GM23338 (cell line): ENCODE measurements around the gene LRRC8E. TPM values are rescaled to one million over a fixed set of nuclear protein-coding genes. Genes with fewer than 3 reads are reported as not detected.
"Not testable (repeated sequence)": the region's sequence is repeated elsewhere in the genome, so short reads cannot be mapped to it uniquely, and the experiment has no call there.

ENCODE experiments used
- ATAC-seq: fragments of 200-7000 bp; cut with Tn5 transposase; 3 replicates; pipeline ENCODE4 v1.9.1; 2020
- DNase-seq: peaks from one replicate; pipeline ENCODE4 v3.0.0-alpha.2; 2015; ENCODE audit warnings: low spot score
- H2AFZ ChIP-seq: fragments of 200-600 bp; sonication (generic); 2 replicates; pipeline ENCODE4 v1.8.0; 2016; ENCODE audit warnings: antibody characterized with exemption, mild to moderate bottlenecking, moderate library complexity
- H3F3A ChIP-seq: fragments of 200-600 bp; sonication (generic); replicated peaks from 2 replicates; pipeline ENCODE4 v1.8.0; 2017; ENCODE audit warnings: antibody characterized with exemption, mixed run types, low read depth
- H3K27ac ChIP-seq: fragments of 200-600 bp; sonication (generic); 2 replicates; pipeline ENCODE4 v1.6.1; 2016; ENCODE audit warnings: low read depth
- H3K27me3 ChIP-seq: fragments of 200-600 bp; sonication (generic); 2 replicates; pipeline ENCODE4 v1.8.0; 2016; ENCODE audit warnings: mild to moderate bottlenecking, mixed run types, moderate library complexity; ENCODE audit not compliant: insufficient read depth
- H3K36me3 ChIP-seq: fragments of 200-600 bp; sonication (generic); 2 replicates; pipeline ENCODE4 v1.8.0; 2016; ENCODE audit warnings: mild to moderate bottlenecking; ENCODE audit not compliant: insufficient read depth
- H3K4me1 ChIP-seq: fragments of 200-600 bp; sonication (generic); 2 replicates; pipeline ENCODE4 v1.8.0; 2016; ENCODE audit warnings: mild to moderate bottlenecking, moderate library complexity; ENCODE audit not compliant: insufficient read depth
- H3K4me2 ChIP-seq: fragments of 200-600 bp; sonication (generic); 2 replicates; pipeline ENCODE4 v1.7.1; 2017; ENCODE audit warnings: mixed run types
- H3K4me3 ChIP-seq: fragments of 200-600 bp; sonication (generic); 2 replicates; pipeline ENCODE4 v1.6.1; 2016; ENCODE audit warnings: mixed run types
- H3K79me2 ChIP-seq: fragments of 200-600 bp; sonication (generic); replicated peaks from 2 replicates; pipeline ENCODE4 v1.8.0; 2017; ENCODE audit warnings: mild to moderate bottlenecking; ENCODE audit not compliant: insufficient read depth
- H3K9me2 ChIP-seq: fragments of 200-600 bp; sonication (generic); 2 replicates; pipeline ENCODE4 v1.8.0; 2017; ENCODE audit not compliant: insufficient read depth
- H4K20me1 ChIP-seq: fragments of 200-600 bp; sonication (generic); replicated peaks from 2 replicates; pipeline ENCODE4 v1.8.0; 2017; ENCODE audit warnings: mild to moderate bottlenecking; ENCODE audit not compliant: insufficient read depth
- H3K27ac Mint-ChIP-seq: 2 replicates; pipeline ENCODE4 v1.8.0; 2020; ENCODE audit warnings: inconsistent platforms, mild to moderate bottlenecking, moderate library complexity, mixed read lengths
- H3K27me3 Mint-ChIP-seq: 3 replicates; pipeline ENCODE4 v1.8.0; 2022; ENCODE audit warnings: low read depth, mild to moderate bottlenecking, moderate library complexity, mixed read lengths, inconsistent platforms; ENCODE audit not compliant: insufficient read depth, poor library complexity
- H3K36me3 Mint-ChIP-seq: 3 replicates; pipeline ENCODE4 v1.8.0; 2021; ENCODE audit warnings: low read depth, mild to moderate bottlenecking, inconsistent platforms, moderate library complexity, mixed read lengths
- H3K4me1 Mint-ChIP-seq: 3 replicates; pipeline ENCODE4 v1.8.0; 2020; ENCODE audit warnings: mild to moderate bottlenecking, inconsistent platforms, mixed read lengths
- H3K4me3 Mint-ChIP-seq: 3 replicates; pipeline ENCODE4 v1.8.0; 2021; ENCODE audit warnings: moderate library complexity, mild to moderate bottlenecking, inconsistent platforms, mixed read lengths
- H3K9me3 Mint-ChIP-seq: 3 replicates; pipeline ENCODE4 v1.8.0; 2020; ENCODE audit warnings: moderate library complexity, mild to moderate bottlenecking, inconsistent platforms, mixed read lengths
- CTCF ChIP-seq, 2 experiments: fragments of 200-600 bp in 1 of 2; sonication (generic) in 1 of 2; conservative IDR thresholded peaks; 2 replicates each; pipeline versions ENCODE4 v1.5.1 to v1.6.1; 2016 to 2017; ENCODE audit warnings: antibody characterized with exemption in 2 of 2, low read depth in 2 of 2, mild to moderate bottlenecking in 2 of 2, moderate library complexity in 1 of 2
- JUNB ChIP-seq: IDR thresholded peaks from one replicate; pipeline ENCODE4 v1.6.1; 2016; ENCODE audit warnings: antibody characterized with exemption; ENCODE audit not compliant: unreplicated experiment
- NANOG ChIP-seq: IDR thresholded peaks from 2 replicates; pipeline ENCODE4 v1.6.1; 2016; ENCODE audit warnings: antibody characterized with exemption, borderline replicate concordance
- STAT1 ChIP-seq: IDR thresholded peaks from one replicate; pipeline ENCODE4 v1.6.1; 2016; ENCODE audit warnings: antibody characterized with exemption; ENCODE audit not compliant: unreplicated experiment
- ZNF114 ChIP-seq: fragments of 250-450 bp; sonication (Bioruptor Pico); IDR thresholded peaks from 2 replicates; pipeline ENCODE4 v1.5.0; 2020; ENCODE audit warnings: mild to moderate bottlenecking, moderate library complexity
- ZNF331 ChIP-seq: fragments of 250-450 bp; sonication (Bioruptor Pico); IDR thresholded peaks from 2 replicates; pipeline ENCODE4 v1.5.0; 2020; ENCODE audit warnings: low read depth, mild to moderate bottlenecking, moderate library complexity
- ZNF462 ChIP-seq: fragments of 250-450 bp; sonication (Bioruptor Pico); IDR thresholded peaks from 2 replicates; pipeline ENCODE4 v1.5.0; 2020; ENCODE audit warnings: mild to moderate bottlenecking, moderate library complexity
- polyA plus RNA-seq: library from polyadenylated mRNA; unstranded; fragments of >200 nt; fragmentation: Nextera tagmentation; extraction: Ambion mirVana; gene quantifications from 2 replicates; pipeline ENCODE4 v1.2.1, GENCODE V29; 2016
- total RNA-seq: library from RNA; depleted of rRNA; stranded (reverse); fragments of >200 nt; shearing (Covaris generic); gene quantifications from 2 replicates; pipeline ENCODE4 v1.2.3, GENCODE V29; 2014

The LRRC8E gene
- total and polyA plus RNA-seq, 2 experiments from 2014 or later: 0.29 to 4.8 TPM

- Histone ChIP-seq H3K27ac (peak overlapping the region; percentile 83; the same call in 1 of the 2 replicates), H3K9me2 (no peaks in the 10 kb centered on the region), H3K79me2 (no peaks in the 10 kb centered on the region), H3K4me3 (no peak overlapping the region), H2AFZ (no peak overlapping the region), H3F3A (peaks cover 31% of the 10 kb centered on the region), H3K27me3 (no peaks in the 10 kb centered on the region), H3K4me1 (peaks cover 4% of the 10 kb centered on the region; the same call in 1 of the 2 replicates), H3K4me2 (no peak overlapping the region), H4K20me1 (peaks cover 6% of the 10 kb centered on the region; the same call in 1 of the 2 replicates), H3K36me3 (peaks cover 10% of the 10 kb centered on the region; the same call in 1 of the 2 replicates)
- ATAC-seq (peak; percentile 57), DNase-seq (peak; percentile 89)
- Mint-ChIP-seq H3K9me3 (no peaks in the 10 kb centered on the region), H3K36me3 (peaks cover 48% of the 10 kb centered on the region), H3K4me3 (no peak overlapping the region; the same call in 2 of the 3 replicates), H3K4me1 (peaks cover 4% of the 10 kb centered on the region), H3K27me3 (peaks cover 15% of the 10 kb centered on the region), H3K27ac (no peak overlapping the region)
- TF ChIP-seq NANOG (no peak), CTCF (conservative IDR thresholded peaks at IDR 0.05; ENCODE audit: low read depth in 2 of 2) (peak; percentile 57 to 68)
Measured at GRCh38 chr19:7928741-7929701, 40.7 kb downstream of the LRRC8E start.

GRCh38 chr19:7930030-7930429, 41.7 kb downstream of the LRRC8E start:
- not testable (repeated sequence) for H3K79me2 ChIP-seq, H3K9me3 Mint-ChIP-seq, H3K4me1 Mint-ChIP-seq, H2AFZ ChIP-seq, H3K4me3 Mint-ChIP-seq, H3K4me3 ChIP-seq, H3K27me3 ChIP-seq, H3K4me1 ChIP-seq, H3K27ac Mint-ChIP-seq, H3K9me2 ChIP-seq, DNase-seq, ATAC-seq, H4K20me1 ChIP-seq, H3K4me2 ChIP-seq, H3K27ac ChIP-seq
- peaks cover 11% of the 10 kb centered on the region; the same call in 1 of the 2 replicates for H3K36me3 ChIP-seq
- Mint-ChIP-seq H3K27me3 (peaks cover 14% of the 10 kb centered on the region), H3K36me3 (peaks cover 55% of the 10 kb centered on the region)
- H3F3A ChIP-seq: peaks cover 27% of the 10 kb centered on the region

GRCh38 chr19:7930765-7931164, 42.5 kb downstream of the LRRC8E start:
- peaks cover 4% of the 10 kb centered on the region; the same call in 1 of the 2 replicates for H3K4me1 ChIP-seq
- no peak overlapping the region for H3K4me3 Mint-ChIP-seq
- peaks cover 4% of the 10 kb centered on the region for H3K4me1 Mint-ChIP-seq

More at GRCh38 chr19:7930765-7931164, 42.5 kb downstream of the LRRC8E start:
- Histone ChIP-seq H3K36me3 (peaks cover 16% of the 10 kb centered on the region; the same call in 1 of the 2 replicates), H3K4me3 (no peak overlapping the region), H3F3A (peaks cover 27% of the 10 kb centered on the region), H3K4me2 (no peak overlapping the region), H3K27ac (no peak overlapping the region; the same call in 1 of the 2 replicates), H4K20me1 (peaks cover 6% of the 10 kb centered on the region; the same call in 1 of the 2 replicates), H2AFZ (no peak overlapping the region), H3K79me2 (no peaks in the 10 kb centered on the region), H3K27me3 (no peaks in the 10 kb centered on the region), H3K9me2 (no peaks in the 10 kb centered on the region)
- ATAC-seq (no peak), DNase-seq (no peak)
- Mint-ChIP-seq H3K9me3 (no peaks in the 10 kb centered on the region), H3K36me3 (peaks cover 62% of the 10 kb centered on the region), H3K27me3 (peaks cover 14% of the 10 kb centered on the region), H3K27ac (no peak overlapping the region)
- TF ChIP-seq JUNB (no peak), ZNF114 (CRISPR knock-in tag) (no peak), ZNF331 (CRISPR knock-in tag) (no peak), ZNF462 (no peak), STAT1 (no peak)
